Effector memory CD4-positive, alpha-beta T cell (primary cell): Measurements from ENCODE around the gene STAG1.
"Not testable (repeated sequence)": the region's sequence is repeated elsewhere in the genome, so short reads cannot be mapped to it uniquely, and the experiment has no call there.

ENCODE experiments used
- DNase-seq, 3 donors: peaks; one replicate each; pipeline ENCODE4 v3.0.0-alpha.2; 2020
- H3K27ac ChIP-seq: 2 replicates; pipeline ENCODE4 v1.7.0; 2013; ENCODE audit warnings: mild to moderate bottlenecking, low read length, moderate library complexity; ENCODE audit not compliant: insufficient read depth, poor library complexity, severe bottlenecking
- H3K27me3 ChIP-seq: replicated peaks from 2 replicates; pipeline ENCODE4 v1.7.0; 2013; ENCODE audit warnings: mild to moderate bottlenecking, low read length; ENCODE audit not compliant: insufficient read depth, control insufficient read depth, poor library complexity, severe bottlenecking
- H3K36me3 ChIP-seq: 2 replicates; pipeline ENCODE4 v1.7.0; 2013; ENCODE audit warnings: mild to moderate bottlenecking, low read length, moderate library complexity; ENCODE audit not compliant: control insufficient read depth, insufficient read depth
- H3K4me1 ChIP-seq: 2 replicates; pipeline ENCODE4 v1.7.0; 2013; ENCODE audit warnings: low read length, mild to moderate bottlenecking; ENCODE audit not compliant: control insufficient read depth, insufficient read depth, poor library complexity, severe bottlenecking
- H3K4me3 ChIP-seq: 2 replicates; pipeline ENCODE4 v1.7.0; 2013; ENCODE audit warnings: low read length, low read depth, mild to moderate bottlenecking; ENCODE audit not compliant: insufficient read depth, poor library complexity, severe bottlenecking
- H3K9me3 ChIP-seq: 2 replicates; pipeline ENCODE4 v1.7.0; 2013; ENCODE audit warnings: mild to moderate bottlenecking, low read length, moderate library complexity; ENCODE audit not compliant: control insufficient read depth

The STAG1 gene

DNA sequence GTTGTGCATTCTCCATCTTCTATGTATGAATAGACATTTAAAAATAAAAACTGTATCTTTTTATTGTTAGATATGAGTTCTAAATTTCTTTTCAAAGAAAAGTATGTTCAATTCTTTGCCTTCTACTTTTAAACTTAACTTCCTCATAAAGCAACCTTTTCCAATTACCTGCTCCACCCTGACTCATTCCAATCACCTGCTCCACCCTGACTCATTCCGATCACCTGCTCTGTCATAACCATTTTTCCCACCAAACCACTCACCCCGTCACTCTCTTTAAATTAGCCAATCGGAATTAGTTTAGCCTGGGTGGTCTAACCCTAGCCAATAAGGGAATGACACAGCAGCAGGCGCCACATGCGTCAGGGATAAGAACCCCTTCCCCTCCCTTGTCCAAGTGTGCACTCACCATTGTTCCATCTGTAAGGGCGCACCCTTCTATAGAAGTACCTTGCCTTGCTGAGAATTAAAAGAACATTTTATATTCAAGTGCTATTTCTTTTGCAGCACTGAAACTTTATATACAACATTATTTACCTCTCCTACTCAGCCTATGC lies 134.1 kb downstream of the STAG1 start:
- not testable (repeated sequence) for H3K9me3 ChIP-seq, H3K4me3 ChIP-seq, H3K36me3 ChIP-seq, DNase-seq, H3K27ac ChIP-seq, H3K4me1 ChIP-seq, H3K27me3 ChIP-seq

DNA sequence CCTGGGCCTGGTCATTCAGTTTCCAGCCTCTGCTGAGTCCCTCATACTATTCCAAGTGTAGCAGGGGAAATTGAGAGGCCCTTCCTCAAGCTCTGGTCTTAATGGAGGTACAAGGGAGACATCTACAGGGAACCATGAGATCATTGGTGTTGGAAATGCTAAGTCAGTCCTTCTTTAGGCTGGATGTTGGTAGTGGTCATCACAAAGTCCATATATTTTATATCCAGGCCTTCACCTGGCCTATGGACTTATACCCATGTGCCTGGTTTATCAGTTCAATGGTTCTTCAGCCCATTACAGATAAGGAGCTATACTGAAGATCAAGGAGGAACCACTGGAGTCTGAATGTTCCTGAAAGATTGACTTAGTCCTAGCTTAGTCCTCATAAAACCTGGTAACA lies 135.0 kb downstream of the STAG1 start:
- no peak for DNase-seq
- Histone ChIP-seq H3K4me3 (no peak overlapping the region), H3K27ac (no peak overlapping the region), H3K27me3 (no peaks in the 10 kb centered on the region), H3K4me1 (no peaks in the 10 kb centered on the region), H3K36me3 (no peaks in the 10 kb centered on the region), H3K9me3 (no peaks in the 10 kb centered on the region)

DNA sequence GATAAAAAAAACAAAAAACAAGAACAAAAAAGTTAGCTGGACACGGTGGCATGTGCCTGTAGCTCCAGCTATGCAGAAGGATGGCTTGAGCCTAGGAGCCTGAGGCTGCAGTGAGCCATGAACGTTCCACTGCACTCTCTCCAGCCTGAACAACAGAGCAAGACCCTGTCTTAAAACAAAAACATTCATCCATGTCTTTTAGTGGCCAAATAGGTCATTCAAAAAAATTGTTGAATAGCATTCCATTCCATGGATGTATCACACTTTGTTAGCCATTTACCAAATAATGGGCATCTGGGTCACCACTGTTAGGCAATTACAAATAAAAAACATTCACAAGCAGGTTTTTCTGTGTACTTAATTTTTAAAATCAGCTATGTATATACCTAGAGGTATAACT lies 139.7 kb downstream of the STAG1 start:
- DNase-seq, result no peak
- H3K9me3 ChIP-seq, result no peaks in the 10 kb centered on the region
- no peaks in the 10 kb centered on the region for H3K27me3 ChIP-seq
- no peak overlapping the region for H3K4me3 ChIP-seq
- no peak overlapping the region for H3K27ac ChIP-seq
- no peaks in the 10 kb centered on the region for H3K4me1 ChIP-seq
- no peaks in the 10 kb centered on the region for H3K36me3 ChIP-seq

GRCh38 chr3:136606990-136607389 lies 145.2 kb downstream of the STAG1 start:
- DNase-seq, result no peak
- Histone ChIP-seq H3K36me3 (peaks cover 5% of the 10 kb centered on the region), H3K9me3 (no peaks in the 10 kb centered on the region), H3K27ac (no peak overlapping the region), H3K4me1 (no peaks in the 10 kb centered on the region), H3K4me3 (no peak overlapping the region), H3K27me3 (no peaks in the 10 kb centered on the region)

- not testable (repeated sequence) for H3K9me3 ChIP-seq, H3K27me3 ChIP-seq, H3K27ac ChIP-seq, H3K4me1 ChIP-seq, DNase-seq, H3K4me3 ChIP-seq, H3K36me3 ChIP-seq
Observed at GRCh38 chr3:136606216-136606615, 146.0 kb downstream of the STAG1 start.

DNA sequence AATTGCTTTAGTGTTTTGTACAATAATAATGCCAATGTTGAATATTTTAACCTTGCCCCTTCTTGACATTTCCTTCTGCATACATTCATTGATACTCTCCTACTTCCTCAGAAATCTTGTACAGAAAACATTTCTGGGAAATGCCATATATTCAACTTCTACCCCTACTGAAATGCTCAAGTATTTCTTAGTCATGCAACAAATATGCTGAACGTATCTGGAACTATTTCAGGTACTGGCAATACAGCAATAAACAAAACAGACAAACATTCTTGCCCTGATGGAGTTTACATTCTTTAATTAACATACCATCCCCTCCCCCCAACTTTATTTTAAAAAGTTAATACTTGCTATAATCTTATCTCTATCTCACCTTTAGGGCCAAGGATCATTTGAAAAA lies 147.2 kb downstream of the STAG1 start:
- H3K27ac ChIP-seq, result no peak overlapping the region
- no peak overlapping the region for H3K4me3 ChIP-seq
- peaks cover 6% of the 10 kb centered on the region for H3K36me3 ChIP-seq
- DNase-seq, result no peak
- no peaks in the 10 kb centered on the region for H3K27me3 ChIP-seq
- H3K9me3 ChIP-seq, result no peaks in the 10 kb centered on the region
- no peaks in the 10 kb centered on the region for H3K4me1 ChIP-seq

- Histone ChIP-seq H3K36me3 (peaks cover 11% of the 10 kb centered on the region), H3K4me1 (no peaks in the 10 kb centered on the region), H3K27me3 (no peaks in the 10 kb centered on the region), H3K27ac (no peak overlapping the region), H3K9me3 (no peaks in the 10 kb centered on the region), H3K4me3 (no peak overlapping the region)
- no peak for DNase-seq
Observed at GRCh38 chr3:136602818-136603217, 149.4 kb downstream of the STAG1 start.

GRCh38 chr3:136595913-136596697 lies 156.1 kb downstream of the STAG1 start:
- Histone ChIP-seq H3K4me3 (no peak overlapping the region), H3K27ac (no peak overlapping the region), H3K9me3 (no peaks in the 10 kb centered on the region), H3K4me1 (peaks cover 12% of the 10 kb centered on the region), H3K36me3 (peaks cover 6% of the 10 kb centered on the region), H3K27me3 (no peaks in the 10 kb centered on the region)
- DNase-seq, result no peak

DNA sequence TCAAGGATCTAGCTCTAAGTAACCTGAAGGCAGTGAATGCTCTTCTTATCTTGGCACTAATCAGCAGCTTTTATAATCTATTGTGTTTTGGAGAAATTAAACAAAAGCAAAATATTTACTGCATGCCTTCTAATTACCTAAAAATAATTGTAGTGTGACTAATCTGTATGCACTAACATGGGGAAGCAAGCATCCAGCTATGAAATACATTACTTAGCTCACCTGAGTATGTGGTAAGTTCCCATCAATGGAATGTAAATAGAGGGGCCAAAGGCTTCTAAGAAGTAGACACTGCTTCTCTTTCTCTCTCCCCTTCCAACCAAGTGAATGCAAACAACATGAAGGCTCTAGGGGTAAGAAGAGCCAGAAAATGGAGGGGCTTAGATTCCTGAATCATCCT lies 165.6 kb downstream of the STAG1 start:
- H3K4me1 ChIP-seq, result no peaks in the 10 kb centered on the region
- no peaks in the 10 kb centered on the region for H3K27me3 ChIP-seq

GRCh38 chr3:136584728-136585127 lies 167.4 kb downstream of the STAG1 start:
- Histone ChIP-seq H3K27me3 (no peaks in the 10 kb centered on the region), H3K4me3 (no peak overlapping the region), H3K27ac (no peak overlapping the region), H3K36me3 (no peaks in the 10 kb centered on the region), H3K4me1 (no peaks in the 10 kb centered on the region), H3K9me3 (no peaks in the 10 kb centered on the region)
- no peak for DNase-seq

More for the DNA sequence above, 165.6 kb downstream of the STAG1 start:
- no peaks in the 10 kb centered on the region for H3K9me3 ChIP-seq
- H3K27ac ChIP-seq, result no peak overlapping the region
- DNase-seq, result no peak
- no peak overlapping the region for H3K4me3 ChIP-seq
- H3K36me3 ChIP-seq, result no peaks in the 10 kb centered on the region
